Cardiac septum (tissue), 1 donor: ENCODE results near the gene BBOX1. TPM values are rescaled to one million over a fixed set of nuclear protein-coding genes. Genes with fewer than 3 reads are reported as not detected.
"Not testable (repeated sequence)": the region's sequence is repeated elsewhere in the genome, so short reads cannot be mapped to it uniquely, and the experiment has no call there.

ENCODE experiments used
- DNase-seq: peaks from one replicate; pipeline ENCODE4 v3.0.0-alpha.2; 2020; ENCODE audit warnings: low spot score
- intact Hi-C: fragments of 100-400 bp; cut with DNase I; formaldehyde crosslinking; loops from one replicate; pipeline ENCODE4 v1.14.0; 2022
- total RNA-seq: library from RNA; stranded (reverse); fragmentation: NEBNext Ultra II Directional; extraction: Animal tissue kit (Norgen Biotek cat#: 25700); gene quantifications from one replicate; pipeline ENCODE4 v1.2.1, GENCODE V29; 2021
- donor health status: DM: no; HTN: no; CAD: no.

BBOX1 gene
- total RNA-seq, 1 donor from 2014 or later: not detected

DNA sequence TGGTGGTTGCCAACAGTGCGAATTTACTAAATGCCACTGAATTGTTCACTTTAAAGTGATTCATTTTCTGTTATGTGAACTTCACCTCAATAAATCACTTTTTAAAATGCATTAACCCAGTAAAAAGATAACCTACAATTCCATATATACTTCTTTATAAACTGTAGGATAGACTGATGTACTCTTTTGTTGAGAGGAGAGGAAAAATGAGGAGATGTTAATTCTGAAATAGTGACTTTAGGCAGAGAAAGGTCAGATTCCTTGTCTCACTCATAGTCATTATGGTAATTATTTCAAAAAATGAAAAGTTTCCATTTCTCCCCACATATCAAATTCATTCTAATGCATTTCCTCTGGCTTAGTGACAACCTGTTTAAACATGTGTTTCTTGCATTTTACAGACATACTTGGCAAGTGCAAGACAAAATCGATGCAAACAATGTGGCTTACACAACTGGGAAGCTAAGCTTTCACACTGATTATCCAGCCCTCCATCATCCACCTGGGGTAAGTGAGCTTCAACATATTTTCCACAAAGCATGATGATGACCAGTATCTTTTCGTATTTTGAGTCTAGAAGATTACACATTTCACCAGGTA is 74.5 kb downstream of the BBOX1 start:
- intact Hi-C loops: no loop called here
- DNase-seq: no peak

- no peak for DNase-seq
- intact Hi-C loops: no loop called here
Observed at GRCh38 chr11:27116684-27117083, 76.1 kb downstream of the BBOX1 start.

- intact Hi-C loops: no loop called here
- no peak for DNase-seq
Observed at GRCh38 chr11:27118371-27118770, 77.8 kb downstream of the BBOX1 start.

DNA sequence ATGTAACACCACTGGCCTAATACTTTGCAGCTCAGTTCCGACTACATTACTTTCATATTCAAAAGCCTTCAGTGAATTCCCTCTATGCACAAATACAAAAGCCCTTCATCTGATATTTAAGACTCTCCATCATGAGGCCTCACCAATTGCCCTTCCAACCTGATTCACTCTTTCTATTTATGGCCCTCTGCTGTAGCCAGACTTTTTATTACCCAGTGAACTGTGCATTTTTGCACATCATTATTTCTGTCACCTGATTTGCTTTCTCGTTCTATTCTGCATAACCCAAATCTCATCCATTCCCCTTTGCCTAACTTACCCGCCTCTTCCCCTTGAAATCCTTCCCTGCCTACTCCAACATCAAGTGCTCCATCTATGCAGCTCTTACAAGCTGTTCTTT is 78.3 kb downstream of the BBOX1 start:
- intact Hi-C loops: no loop called here

GRCh38 chr11:27119396-27119795 is 78.8 kb downstream of the BBOX1 start:
- no peak for DNase-seq
- intact Hi-C loops: no loop called here

More for the DNA sequence above, 78.3 kb downstream of the BBOX1 start:
- no peak for DNase-seq

GRCh38 chr11:27120211-27120610 is 79.6 kb downstream of the BBOX1 start:
- no peak for DNase-seq
- intact Hi-C loops: no loop called here

- intact Hi-C loops: no loop called here
- no peak for DNase-seq
Observed at GRCh38 chr11:27122001-27122400, 81.4 kb downstream of the BBOX1 start.

DNA sequence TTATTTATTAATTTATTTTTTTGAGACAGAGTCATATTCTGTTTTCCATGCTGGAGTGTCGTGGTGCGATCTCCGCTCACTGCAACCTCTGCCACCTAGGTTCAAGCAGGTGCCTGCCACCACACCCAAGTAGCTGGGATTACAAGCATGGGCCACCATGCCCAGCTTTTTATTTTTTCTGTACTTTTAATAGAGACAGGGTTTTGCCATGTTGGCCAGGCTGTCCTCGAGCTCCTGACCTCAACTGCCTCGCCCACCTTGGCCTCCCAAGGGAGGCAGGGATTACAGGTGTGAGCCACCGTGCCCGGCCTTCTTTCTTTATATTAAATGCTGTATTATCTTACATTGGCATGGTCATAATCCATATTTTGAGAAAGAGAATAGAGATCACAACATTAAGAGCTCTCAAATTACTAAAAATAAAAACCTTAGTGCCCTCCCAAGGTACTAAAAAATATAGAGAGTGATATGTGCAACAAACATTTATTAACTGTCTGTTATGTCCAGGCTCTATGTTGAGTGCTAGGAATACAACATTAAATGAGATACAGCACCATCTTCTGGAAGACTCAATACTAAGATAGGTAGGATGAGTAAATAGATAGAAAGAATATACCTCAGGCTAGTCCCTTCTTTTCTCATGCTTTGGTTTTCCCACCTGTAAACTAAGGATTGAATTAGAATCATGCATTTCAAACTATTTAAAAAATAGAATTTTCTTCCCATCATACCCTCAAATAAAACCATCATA is 84.1 kb downstream of the BBOX1 start:
- no peak for DNase-seq
- intact Hi-C loops: no loop called here

DNA sequence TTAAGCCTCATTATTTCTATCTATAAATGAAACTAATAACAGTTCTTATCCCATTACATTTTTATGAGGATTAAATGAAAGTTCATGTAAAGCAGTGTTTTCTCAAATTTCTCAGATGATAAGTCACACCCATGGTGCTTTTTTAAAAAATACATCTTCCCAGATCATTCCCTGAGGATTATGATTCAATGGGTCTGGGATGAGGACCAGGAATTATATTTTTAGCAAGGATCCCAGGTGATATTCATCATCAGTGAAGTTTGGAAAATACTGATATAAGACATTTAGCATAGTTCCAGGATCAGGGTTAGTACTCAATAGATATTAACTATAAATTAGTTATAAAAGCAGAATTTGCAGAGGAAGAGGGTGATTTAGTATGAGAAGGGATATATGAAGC is 89.1 kb downstream of the BBOX1 start:
- intact Hi-C loops: no loop called here
- DNase-seq: no peak

DNA sequence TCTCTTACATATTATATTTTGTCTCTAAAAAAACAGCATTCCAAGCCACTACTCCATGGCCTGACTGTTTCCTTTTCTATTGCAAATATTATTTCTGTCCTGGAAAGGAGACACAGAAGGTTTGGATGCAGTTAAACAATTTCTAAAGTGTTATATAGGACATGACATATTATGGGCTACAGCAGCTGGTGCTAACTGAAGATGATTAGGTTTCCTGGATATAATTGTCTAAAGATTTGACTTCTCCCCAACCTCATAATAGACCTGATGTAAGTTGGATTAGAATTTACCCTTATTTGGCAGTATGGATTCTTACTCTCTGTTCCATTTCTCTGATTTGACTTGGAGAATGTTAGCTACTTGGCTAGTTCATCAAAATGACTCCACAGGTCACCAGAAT is 90.2 kb downstream of the BBOX1 start:
- intact Hi-C loops: no loop called here
- no peak for DNase-seq

DNA sequence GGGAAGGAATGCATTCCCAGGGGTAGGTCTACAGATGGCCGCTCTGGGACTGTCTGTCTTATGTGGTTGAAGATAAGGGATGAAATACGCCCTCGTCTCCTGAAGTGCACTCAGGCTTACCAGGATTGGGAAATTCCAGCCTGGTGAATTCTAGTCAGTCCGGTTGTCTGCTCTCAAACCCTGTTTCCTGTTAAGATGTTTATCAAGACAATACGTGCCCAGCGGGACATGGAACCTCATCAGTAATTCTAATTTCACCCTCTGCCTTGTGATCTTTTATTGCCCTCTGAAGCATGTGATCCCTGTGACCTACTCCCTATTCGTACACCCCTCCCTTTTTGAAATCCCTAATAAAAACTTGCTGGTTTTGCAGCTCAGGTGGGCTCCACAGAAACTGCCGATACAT is 95.3 kb downstream of the BBOX1 start:
- DNase-seq, intact Hi-C loops: not testable (repeated sequence)

GRCh38 chr11:27138716-27139115 is 98.1 kb downstream of the BBOX1 start:
- intact Hi-C loops: no loop called here
- DNase-seq: no peak

GRCh38 chr11:27139742-27140367 is 99.2 kb downstream of the BBOX1 start:
- no peak for DNase-seq

GRCh38 chr11:27141576-27141975 is 101.0 kb downstream of the BBOX1 start:
- no peak for DNase-seq
- intact Hi-C loops: no loop called here

More at GRCh38 chr11:27139742-27140367, 99.2 kb downstream of the BBOX1 start:
- intact Hi-C loops: no loop called here

DNA sequence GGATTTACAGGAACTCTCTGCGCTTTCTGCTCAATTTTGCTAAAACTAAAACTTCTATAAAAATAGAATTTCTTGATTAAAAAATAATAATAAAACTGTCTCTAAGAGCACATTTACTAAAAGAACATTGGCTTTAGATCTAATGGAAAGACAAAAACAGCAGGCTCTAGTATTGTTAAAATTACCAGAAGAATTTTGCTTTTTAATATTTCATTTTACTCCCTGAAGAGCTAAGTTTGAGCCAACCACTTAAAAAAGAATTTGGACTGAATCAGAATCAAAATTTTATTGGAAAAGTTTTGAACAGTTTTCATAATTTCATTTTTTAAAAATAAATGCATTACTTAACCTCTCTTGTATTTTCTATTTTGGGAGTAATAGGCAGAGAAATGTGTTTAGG is 107.3 kb downstream of the BBOX1 start:
- intact Hi-C loops: no loop called here

DNA sequence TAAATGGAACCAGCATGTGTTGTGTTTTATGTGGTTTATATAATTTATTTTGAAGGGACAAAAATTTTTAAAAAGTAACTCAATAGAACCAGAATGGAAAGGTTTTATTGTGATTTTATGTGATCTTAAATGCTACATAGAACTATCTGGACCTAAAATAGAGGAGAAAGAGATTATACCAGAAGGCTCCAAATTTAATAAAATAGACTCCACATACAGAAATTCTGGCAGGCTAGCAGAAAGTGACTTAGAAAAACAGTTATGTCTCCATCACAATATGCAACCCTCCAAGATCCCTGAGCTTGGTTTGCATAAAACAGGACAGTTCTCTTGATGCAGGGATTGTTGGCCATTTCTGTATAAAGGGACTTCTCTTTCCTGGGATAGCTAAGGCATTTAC is 107.9 kb downstream of the BBOX1 start:
- intact Hi-C loops: no loop called here
- no peak for DNase-seq

More for the DNA sequence above, 107.3 kb downstream of the BBOX1 start:
- no peak for DNase-seq

- DNase-seq: no peak
- intact Hi-C loops: no loop called here
Observed at GRCh38 chr11:27150098-27150497, 109.5 kb downstream of the BBOX1 start.

GRCh38 chr11:27153136-27153535 is 112.5 kb downstream of the BBOX1 start:
- intact Hi-C loops: no loop called here
- DNase-seq: no peak

GRCh38 chr11:27158456-27159334 is 118.1 kb downstream of the BBOX1 start:
- DNase-seq: no peak
- intact Hi-C loops: loop anchor here (5.0 kb wide), 1 partner anchor 861 kb away; no protein-coding TSS in a partner anchor

- DNase-seq: no peak
- intact Hi-C loops: loop anchor here (5.0 kb wide), 1 partner anchor 862 kb away; no protein-coding TSS in a partner anchor
Observed at GRCh38 chr11:27159335-27159679, 118.7 kb downstream of the BBOX1 start.
